Transverse colon (tissue), 4 donors: Measurements from ENCODE around the gene HIVEP1. TPM values are rescaled to one million over a fixed set of nuclear protein-coding genes. Genes with fewer than 3 reads are reported as not detected.

Experiments
- DNase-seq: peaks from one replicate; pipeline ENCODE4 v3.0.0-alpha.2; 2019
- H3K27ac ChIP-seq, 4 donors: fragments of 200-600 bp; sonication (generic); 2 replicates each; pipeline ENCODE4 v1.5.1; 2016 to 2018; ENCODE audit warnings: inconsistent platforms in 4 of 4
- H3K27me3 ChIP-seq: fragments of 200-600 bp; sonication (generic); 2 replicates; pipeline ENCODE4 v1.5.1; 2017; ENCODE audit warnings: inconsistent platforms
- H3K36me3 ChIP-seq, 4 donors: fragments of 200-600 bp; sonication (generic); 2 replicates each; pipeline ENCODE4 v1.5.1; 2017 to 2019; ENCODE audit warnings: inconsistent platforms in 4 of 4
- H3K4me1 ChIP-seq, 4 donors: fragments of 200-600 bp; sonication (generic); 2 replicates each; pipeline ENCODE4 v1.5.1; 2017 to 2020; ENCODE audit warnings: inconsistent platforms in 4 of 4
- H3K4me3 ChIP-seq, 4 donors: fragments of 200-600 bp; sonication (generic); 1 replicate in 1 of 4; 2 replicates in 3 of 4; pipeline versions ENCODE4 v1.5.1 to v1.6.1; 2017 to 2019; ENCODE audit warnings: inconsistent platforms in 4 of 4
- H3K9me3 ChIP-seq, 2 donors: fragments of 200-600 bp; sonication (generic); 2 replicates each; pipeline ENCODE4 v1.5.1; 2017 to 2019; ENCODE audit warnings: inconsistent platforms in 2 of 2
- CTCF ChIP-seq, 5 experiments: fragments of 200-600 bp in 3 of 5; fragments of 450-650 bp in 2 of 5; sonication (generic) in 3 of 5; IDR thresholded peaks; 1 replicate in 2 of 5; 2 replicates in 3 of 5; pipeline ENCODE4 v1.5.1; 2016 to 2017; ENCODE audit warnings: antibody characterized with exemption in 5 of 5, inconsistent platforms in 3 of 5, mild to moderate bottlenecking in 2 of 5, moderate library complexity in 1 of 5
- EP300 ChIP-seq: sonication (generic); formaldehyde crosslinking; IDR thresholded peaks from one replicate; pipeline ENCODE4 v1.6.1; 2017; ENCODE audit warnings: antibody characterized with exemption, low read depth
- POLR2A ChIP-seq: fragments of 450-650 bp; IDR thresholded peaks from one replicate; pipeline ENCODE4 v1.6.1; 2016; ENCODE audit warnings: antibody characterized with exemption, mild to moderate bottlenecking, moderate library complexity
- POLR2AphosphoS5 ChIP-seq, 3 donors: sonication (generic); formaldehyde crosslinking; IDR thresholded peaks; one replicate each; pipeline ENCODE4 v1.6.1; 2016; ENCODE audit warnings: antibody characterized with exemption in 3 of 3
- WGBS, 2 donors: methylation state at CpG; one replicate each; pipeline ENCODE4 v1.1.5; 2018; ENCODE audit warnings: low coverage in 1 of 2; 5-methylcytosine and 5-hydroxymethylcytosine counted together
- in situ Hi-C, 4 donors: fragments of 200-750 bp; cut with MboI; loops; one replicate each; pipeline versions ENCODE4 v1.15.0 to v1.15.1; 2017; ENCODE audit warnings: low sequenced_read_pairs in 3 of 4, low pct_ligation_motif_present in 1 of 4, low pct_unique_long_range_greater_than_20kb in 1 of 4
- intact Hi-C: fragments of 100-400 bp; cut with DNase I; formaldehyde crosslinking; loops from one replicate; pipeline ENCODE4 v1.15.1; 2023; ENCODE audit warnings: low total_unique reads
- total RNA-seq, 4 donors: library from RNA; depleted of rRNA; stranded (reverse); fragments of >200 nt; gene quantifications; one replicate each; pipeline ENCODE4 v1.1.0, GENCODE V29; 2016

Gene HIVEP1
- total RNA-seq, 4 donors from 2014 or later = 18.9 to 90.9 (median 30.5) TPM

- H3K27ac ChIP-seq = peak overlapping the region; percentile 32 to 74 (median 50)
- no peaks in the 10 kb centered on the region for H3K36me3 ChIP-seq
- no peaks in the 10 kb centered on the region for H3K9me3 ChIP-seq
- DNase-seq = no peak
- no peaks in the 10 kb centered on the region for H3K27me3 ChIP-seq
- peaks cover 0 to 48% (median 17%) of the 10 kb centered on the region in 4 donors for H3K4me1 ChIP-seq
- intact Hi-C loops = no loop called here
- no peak overlapping the region for H3K4me3 ChIP-seq
- TF ChIP-seq POLR2A = no peak
- TF ChIP-seq CTCF (IDR thresholded peaks at IDR 0.05) = no peak
- no peak for TF ChIP-seq POLR2AphosphoS5 (IDR thresholded peaks at IDR 0.05)
- no peak for TF ChIP-seq EP300
- 71 to 88% methylated on average over 2 of the region's 2 CpGs for WGBS, 2 donors
- in situ Hi-C loops = no loop called here
Measured at GRCh38 chr6:12024216-12024615, 12.1 kb downstream of the HIVEP1 start.

GRCh38 chr6:12024699-12025434 lies 12.8 kb downstream of the HIVEP1 start:
- Histone ChIP-seq H3K4me3 (no peak overlapping the region), H3K27ac (peak overlapping the region; percentile 32 to 74 (median 50)), H3K36me3 (no peaks in the 10 kb centered on the region), H3K27me3 (no peaks in the 10 kb centered on the region), H3K4me1 (peaks cover 0 to 48% (median 17%) of the 10 kb centered on the region in 4 donors), H3K9me3 (peaks cover 0 to 4% of the 10 kb centered on the region in 2 donors)
- WGBS, 2 donors = 86 to 96% methylated on average over 3 to 4 of the region's 4 CpGs
- TF ChIP-seq POLR2A (no peak), CTCF (IDR thresholded peaks at IDR 0.05) (no peak), EP300 (no peak), POLR2AphosphoS5 (IDR thresholded peaks at IDR 0.05) (no peak)
- intact Hi-C loops (no loop called here), in situ Hi-C loops (no loop called here)
- DNase-seq = no peak

GRCh38 chr6:12026120-12026519 lies 14.0 kb downstream of the HIVEP1 start:
- intact Hi-C loops = no loop called here
- Histone ChIP-seq H3K9me3 (peaks cover 0 to 5% of the 10 kb centered on the region in 2 donors), H3K27ac (peak overlapping the region; percentile 19 to 74 (median 50)), H3K4me1 (peaks cover 0 to 48% (median 17%) of the 10 kb centered on the region in 4 donors), H3K36me3 (no peaks in the 10 kb centered on the region), H3K27me3 (no peaks in the 10 kb centered on the region), H3K4me3 (peak overlapping the region in 1 of 4 donors; percentile 12)
- no peak for DNase-seq
- 49 to 70% methylated on average over 4 of the region's 4 CpGs for WGBS, 2 donors
- in situ Hi-C loops = no loop called here
- TF ChIP-seq EP300 (no peak), POLR2A (no peak), POLR2AphosphoS5 (IDR thresholded peaks at IDR 0.05) (no peak), CTCF (IDR thresholded peaks at IDR 0.05) (no peak)

GRCh38 chr6:12026833-12027232 lies 14.7 kb downstream of the HIVEP1 start:
- Histone ChIP-seq H3K9me3 (peaks cover 0 to 5% of the 10 kb centered on the region in 2 donors), H3K4me1 (peaks cover 0 to 48% (median 17%) of the 10 kb centered on the region in 4 donors), H3K27ac (peak overlapping the region in 3 of 4 donors; percentile 48 to 74 (median 51)), H3K27me3 (no peaks in the 10 kb centered on the region), H3K4me3 (no peak overlapping the region), H3K36me3 (no peaks in the 10 kb centered on the region)
- intact Hi-C loops = no loop called here
- no peak for DNase-seq
- in situ Hi-C loops = no loop called here
- TF ChIP-seq POLR2AphosphoS5 (IDR thresholded peaks at IDR 0.05) (no peak), EP300 (no peak), CTCF (IDR thresholded peaks at IDR 0.05) (no peak), POLR2A (no peak)
- 85 to 100% methylated on average over 1 of the region's 1 CpG for WGBS, 2 donors
